ENCODE data around the gene AIG1.

The AIG1 gene

GRCh38 chr6:143199291-143199690 is 138.6 kb downstream of the AIG1 start:
- H3K27me3 ChIP-seq (ENCODE audit: low read depth, low read length) = no peaks in the 10 kb centered on the region
- peaks cover 0 to 4% of the 10 kb centered on the region in 2 donors for H3K9me3 ChIP-seq (ENCODE audit: control insufficient read depth in 1 of 2, low read length in 2 of 2)
- H3K4me3 ChIP-seq (ENCODE audit: low read depth in 1 of 2, low read length in 2 of 2) = no peak overlapping the region
- H3K4me1 ChIP-seq (ENCODE audit: control insufficient read depth in 1 of 2, insufficient read depth in 2 of 2, low read length in 2 of 2) = peaks cover 0 to 22% of the 10 kb centered on the region in 2 donors
- no peak overlapping the region for H3K27ac ChIP-seq (ENCODE audit: low read length)
- H3K36me3 ChIP-seq (ENCODE audit: control insufficient read depth in 1 of 2, insufficient read depth in 2 of 2, low read length in 2 of 2) = no peaks in the 10 kb centered on the region

GRCh38 chr6:143200167-143200770 is 139.6 kb downstream of the AIG1 start:
- Histone ChIP-seq H3K36me3 (ENCODE audit: control insufficient read depth in 1 of 2, insufficient read depth in 2 of 2, low read length in 2 of 2) (no peaks in the 10 kb centered on the region), H3K27ac (ENCODE audit: low read length) (no peak overlapping the region), H3K27me3 (ENCODE audit: low read depth, low read length) (no peaks in the 10 kb centered on the region), H3K9me3 (ENCODE audit: control insufficient read depth in 1 of 2, low read length in 2 of 2) (peaks cover 0 to 5% of the 10 kb centered on the region in 2 donors), H3K4me1 (ENCODE audit: control insufficient read depth in 1 of 2, insufficient read depth in 2 of 2, low read length in 2 of 2) (peaks cover 0 to 26% of the 10 kb centered on the region in 2 donors), H3K4me3 (ENCODE audit: low read depth in 1 of 2, low read length in 2 of 2) (no peak overlapping the region)

- Histone ChIP-seq H3K4me1 (ENCODE audit: control insufficient read depth in 1 of 2, insufficient read depth in 2 of 2, low read length in 2 of 2) (peaks cover 0 to 8% of the 10 kb centered on the region in 2 donors), H3K27ac (ENCODE audit: low read length) (no peak overlapping the region), H3K36me3 (ENCODE audit: control insufficient read depth in 1 of 2, insufficient read depth in 2 of 2, low read length in 2 of 2) (no peaks in the 10 kb centered on the region), H3K27me3 (ENCODE audit: low read depth, low read length) (no peaks in the 10 kb centered on the region), H3K4me3 (ENCODE audit: low read depth in 1 of 2, low read length in 2 of 2) (no peak overlapping the region), H3K9me3 (ENCODE audit: control insufficient read depth in 1 of 2, low read length in 2 of 2) (peaks cover 0 to 5% of the 10 kb centered on the region in 2 donors)
These were observed 143.4 kb downstream of the AIG1 start for GRCh38 chr6:143204045-143204444.

GRCh38 chr6:143205131-143205535 is 144.4 kb downstream of the AIG1 start:
- Histone ChIP-seq H3K4me1 (ENCODE audit: control insufficient read depth in 1 of 2, insufficient read depth in 2 of 2, low read length in 2 of 2) (peaks cover 0 to 8% of the 10 kb centered on the region in 2 donors), H3K9me3 (ENCODE audit: control insufficient read depth in 1 of 2, low read length in 2 of 2) (peaks cover 0 to 5% of the 10 kb centered on the region in 2 donors), H3K27me3 (ENCODE audit: low read depth, low read length) (no peaks in the 10 kb centered on the region), H3K4me3 (ENCODE audit: low read depth in 1 of 2, low read length in 2 of 2) (no peak overlapping the region), H3K36me3 (ENCODE audit: control insufficient read depth in 1 of 2, insufficient read depth in 2 of 2, low read length in 2 of 2) (no peaks in the 10 kb centered on the region), H3K27ac (ENCODE audit: low read length) (no peak overlapping the region)

GRCh38 chr6:143205585-143205984 is 144.9 kb downstream of the AIG1 start:
- H3K4me1 ChIP-seq (ENCODE audit: control insufficient read depth in 1 of 2, insufficient read depth in 2 of 2, low read length in 2 of 2) = peaks cover 0 to 8% of the 10 kb centered on the region in 2 donors
- no peaks in the 10 kb centered on the region for H3K36me3 ChIP-seq (ENCODE audit: control insufficient read depth in 1 of 2, insufficient read depth in 2 of 2, low read length in 2 of 2)
- no peak overlapping the region for H3K4me3 ChIP-seq (ENCODE audit: low read depth in 1 of 2, low read length in 2 of 2)
- H3K27ac ChIP-seq (ENCODE audit: low read length) = no peak overlapping the region
- no peaks in the 10 kb centered on the region for H3K27me3 ChIP-seq (ENCODE audit: low read depth, low read length)
- H3K9me3 ChIP-seq (ENCODE audit: control insufficient read depth in 1 of 2, low read length in 2 of 2) = peaks cover 0 to 5% of the 10 kb centered on the region in 2 donors

GRCh38 chr6:143205991-143206390 is 145.3 kb downstream of the AIG1 start:
- Histone ChIP-seq H3K36me3 (ENCODE audit: control insufficient read depth in 1 of 2, insufficient read depth in 2 of 2, low read length in 2 of 2) (no peaks in the 10 kb centered on the region), H3K4me1 (ENCODE audit: control insufficient read depth in 1 of 2, insufficient read depth in 2 of 2, low read length in 2 of 2) (peaks cover 0 to 8% of the 10 kb centered on the region in 2 donors), H3K9me3 (ENCODE audit: control insufficient read depth in 1 of 2, low read length in 2 of 2) (peaks cover 0 to 5% of the 10 kb centered on the region in 2 donors), H3K27ac (ENCODE audit: low read length) (no peak overlapping the region), H3K4me3 (ENCODE audit: low read depth in 1 of 2, low read length in 2 of 2) (no peak overlapping the region), H3K27me3 (ENCODE audit: low read depth, low read length) (no peaks in the 10 kb centered on the region)

GRCh38 chr6:143206550-143206949 is 145.9 kb downstream of the AIG1 start:
- peaks cover 0 to 8% of the 10 kb centered on the region in 2 donors for H3K4me1 ChIP-seq (ENCODE audit: control insufficient read depth in 1 of 2, insufficient read depth in 2 of 2, low read length in 2 of 2)
- no peaks in the 10 kb centered on the region for H3K27me3 ChIP-seq (ENCODE audit: low read depth, low read length)
- no peak overlapping the region for H3K4me3 ChIP-seq (ENCODE audit: low read depth in 1 of 2, low read length in 2 of 2)
- H3K27ac ChIP-seq (ENCODE audit: low read length) = no peak overlapping the region
- H3K9me3 ChIP-seq (ENCODE audit: control insufficient read depth in 1 of 2, low read length in 2 of 2) = peaks cover 0 to 5% of the 10 kb centered on the region in 2 donors
- no peaks in the 10 kb centered on the region for H3K36me3 ChIP-seq (ENCODE audit: control insufficient read depth in 1 of 2, insufficient read depth in 2 of 2, low read length in 2 of 2)

GRCh38 chr6:143210420-143210819 is 149.7 kb downstream of the AIG1 start:
- Histone ChIP-seq H3K4me1 (ENCODE audit: control insufficient read depth in 1 of 2, insufficient read depth in 2 of 2, low read length in 2 of 2) (peaks cover 0 to 2% of the 10 kb centered on the region in 2 donors), H3K9me3 (ENCODE audit: control insufficient read depth in 1 of 2, low read length in 2 of 2) (no peaks in the 10 kb centered on the region), H3K36me3 (ENCODE audit: control insufficient read depth in 1 of 2, insufficient read depth in 2 of 2, low read length in 2 of 2) (no peaks in the 10 kb centered on the region), H3K27me3 (ENCODE audit: low read depth, low read length) (no peaks in the 10 kb centered on the region), H3K4me3 (ENCODE audit: low read depth in 1 of 2, low read length in 2 of 2) (no peak overlapping the region), H3K27ac (ENCODE audit: low read length) (no peak overlapping the region)

- no peaks in the 10 kb centered on the region for H3K27me3 ChIP-seq (ENCODE audit: low read depth, low read length)
- H3K4me3 ChIP-seq (ENCODE audit: low read depth in 1 of 2, low read length in 2 of 2) = no peak overlapping the region
- H3K4me1 ChIP-seq (ENCODE audit: control insufficient read depth in 1 of 2, insufficient read depth in 2 of 2, low read length in 2 of 2) = no peaks in the 10 kb centered on the region
- H3K36me3 ChIP-seq (ENCODE audit: control insufficient read depth in 1 of 2, insufficient read depth in 2 of 2, low read length in 2 of 2) = no peaks in the 10 kb centered on the region
- H3K9me3 ChIP-seq (ENCODE audit: control insufficient read depth in 1 of 2, low read length in 2 of 2) = no peaks in the 10 kb centered on the region
- H3K27ac ChIP-seq (ENCODE audit: low read length) = no peak overlapping the region
These were observed 153.2 kb downstream of the AIG1 start for GRCh38 chr6:143213859-143214376.

- no peaks in the 10 kb centered on the region for H3K9me3 ChIP-seq (ENCODE audit: control insufficient read depth in 1 of 2, low read length in 2 of 2)
- H3K4me3 ChIP-seq (ENCODE audit: low read depth in 1 of 2, low read length in 2 of 2) = no peak overlapping the region
- H3K27me3 ChIP-seq (ENCODE audit: low read depth, low read length) = no peaks in the 10 kb centered on the region
- peaks cover 0 to 4% of the 10 kb centered on the region in 2 donors for H3K4me1 ChIP-seq (ENCODE audit: control insufficient read depth in 1 of 2, insufficient read depth in 2 of 2, low read length in 2 of 2)
- no peak overlapping the region for H3K27ac ChIP-seq (ENCODE audit: low read length)
- no peaks in the 10 kb centered on the region for H3K36me3 ChIP-seq (ENCODE audit: control insufficient read depth in 1 of 2, insufficient read depth in 2 of 2, low read length in 2 of 2)
These were observed 154.7 kb downstream of the AIG1 start for GRCh38 chr6:143215363-143215762.

GRCh38 chr6:143215771-143216170 is 155.1 kb downstream of the AIG1 start:
- Histone ChIP-seq H3K27me3 (ENCODE audit: low read depth, low read length) (no peaks in the 10 kb centered on the region), H3K4me1 (ENCODE audit: control insufficient read depth in 1 of 2, insufficient read depth in 2 of 2, low read length in 2 of 2) (peaks cover 0 to 6% of the 10 kb centered on the region in 2 donors), H3K36me3 (ENCODE audit: control insufficient read depth in 1 of 2, insufficient read depth in 2 of 2, low read length in 2 of 2) (no peaks in the 10 kb centered on the region), H3K27ac (ENCODE audit: low read length) (no peak overlapping the region), H3K4me3 (ENCODE audit: low read depth in 1 of 2, low read length in 2 of 2) (no peak overlapping the region), H3K9me3 (ENCODE audit: control insufficient read depth in 1 of 2, low read length in 2 of 2) (no peaks in the 10 kb centered on the region)

- Histone ChIP-seq H3K27ac (ENCODE audit: low read length) (no peak overlapping the region), H3K4me1 (ENCODE audit: control insufficient read depth in 1 of 2, insufficient read depth in 2 of 2, low read length in 2 of 2) (peaks cover 3 to 30% of the 10 kb centered on the region in 2 donors), H3K36me3 (ENCODE audit: control insufficient read depth in 1 of 2, insufficient read depth in 2 of 2, low read length in 2 of 2) (no peaks in the 10 kb centered on the region), H3K4me3 (ENCODE audit: low read depth in 1 of 2, low read length in 2 of 2) (no peak overlapping the region), H3K9me3 (ENCODE audit: control insufficient read depth in 1 of 2, low read length in 2 of 2) (no peaks in the 10 kb centered on the region), H3K27me3 (ENCODE audit: low read depth, low read length) (no peaks in the 10 kb centered on the region)
These were observed 157.5 kb downstream of the AIG1 start for GRCh38 chr6:143218233-143218632.
